Measurements from ENCODE around the gene KLF1. TPM values are rescaled to one million over a fixed set of nuclear protein-coding genes. Genes with fewer than 3 reads are reported as not detected.

KLF1 gene
- total and polyA plus RNA-seq, 2 of the 13 experiments (the other 11 are each of a cell fraction or from before 2014, with no cell fraction given), result not detected

DNA sequence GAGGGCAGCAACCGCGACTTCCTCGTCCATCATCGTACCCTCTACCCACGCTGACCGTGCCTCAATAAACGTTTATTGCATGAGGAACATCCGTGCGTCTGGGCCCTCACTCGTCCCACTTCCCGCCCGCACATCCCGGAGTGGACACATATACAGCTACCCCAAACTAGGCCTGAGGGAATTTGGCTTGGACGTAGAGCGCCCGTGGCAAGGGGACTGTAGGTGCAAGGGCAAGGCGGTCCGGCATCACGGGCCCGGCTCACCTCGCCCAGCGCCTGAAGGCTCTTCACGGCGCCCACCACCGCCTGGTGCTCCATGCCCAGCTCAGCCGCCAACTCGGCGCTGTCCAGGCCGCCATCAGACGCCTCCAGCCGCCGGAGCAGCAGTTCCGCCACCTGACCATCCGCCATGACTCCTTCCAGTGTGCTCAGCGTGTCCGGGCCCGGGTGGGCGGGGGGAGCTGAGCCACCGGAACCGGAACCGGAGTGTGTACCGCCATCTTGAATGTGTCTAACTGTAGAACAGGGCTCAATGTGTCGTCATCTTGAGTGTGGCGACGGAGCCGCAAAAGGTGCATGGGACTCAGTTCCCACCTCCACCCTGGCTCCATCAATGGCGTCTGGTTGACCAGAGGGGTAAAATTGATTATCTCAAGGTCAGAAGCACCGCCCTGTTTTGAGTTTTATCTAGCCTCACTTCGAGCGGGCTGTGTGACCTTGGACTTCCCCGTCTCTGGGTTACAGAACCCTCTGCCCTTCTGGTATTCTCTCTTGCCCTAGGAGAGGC lies 46.5 kb upstream of the KLF1 start, which contains the start of gene FARSA (continued):
- TF ChIP-seq ADNP (CRISPR knock-in tag; IDR thresholded peaks at IDR 0.05), result no peak
- TF ChIP-seq ZFP90 (CRISPR knock-in tag; IDR thresholded peaks at IDR 0.05; ENCODE audit: borderline replicate concordance), result no peak
- TF ChIP-seq, protein P1, sequence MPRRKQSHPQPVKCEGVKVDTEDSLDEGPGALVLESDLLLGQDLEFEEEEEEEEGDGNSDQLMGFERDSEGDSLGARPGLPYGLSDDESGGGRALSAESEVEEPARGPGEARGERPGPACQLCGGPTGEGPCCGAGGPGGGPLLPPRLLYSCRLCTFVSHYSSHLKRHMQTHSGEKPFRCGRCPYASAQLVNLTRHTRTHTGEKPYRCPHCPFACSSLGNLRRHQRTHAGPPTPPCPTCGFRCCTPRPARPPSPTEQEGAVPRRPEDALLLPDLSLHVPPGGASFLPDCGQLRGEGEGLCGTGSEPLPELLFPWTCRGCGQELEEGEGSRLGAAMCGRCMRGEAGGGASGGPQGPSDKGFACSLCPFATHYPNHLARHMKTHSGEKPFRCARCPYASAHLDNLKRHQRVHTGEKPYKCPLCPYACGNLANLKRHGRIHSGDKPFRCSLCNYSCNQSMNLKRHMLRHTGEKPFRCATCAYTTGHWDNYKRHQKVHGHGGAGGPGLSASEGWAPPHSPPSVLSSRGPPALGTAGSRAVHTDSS (CRISPR knock-in tag; conservative IDR thresholded peaks at IDR 0.05), result no peak
- TF ChIP-seq SP5 (CRISPR knock-in tag; IDR thresholded peaks at IDR 0.05; ENCODE audit: borderline replicate concordance, low read depth), result peak; percentile 41; the same call in 1 of the 2 replicates
- TF ChIP-seq IRF1 (CRISPR knock-in tag; IDR thresholded peaks at IDR 0.05; ENCODE audit: low read depth), result no peak
- no peak for TF ChIP-seq RNF2 (conservative IDR thresholded peaks at IDR 0.05; ENCODE audit: low read depth)
- TF ChIP-seq MED1 (CRISPR knock-in tag; IDR thresholded peaks at IDR 0.05), result no peak; the same call in none of the 2 replicates
- TF ChIP-seq, protein P2, sequence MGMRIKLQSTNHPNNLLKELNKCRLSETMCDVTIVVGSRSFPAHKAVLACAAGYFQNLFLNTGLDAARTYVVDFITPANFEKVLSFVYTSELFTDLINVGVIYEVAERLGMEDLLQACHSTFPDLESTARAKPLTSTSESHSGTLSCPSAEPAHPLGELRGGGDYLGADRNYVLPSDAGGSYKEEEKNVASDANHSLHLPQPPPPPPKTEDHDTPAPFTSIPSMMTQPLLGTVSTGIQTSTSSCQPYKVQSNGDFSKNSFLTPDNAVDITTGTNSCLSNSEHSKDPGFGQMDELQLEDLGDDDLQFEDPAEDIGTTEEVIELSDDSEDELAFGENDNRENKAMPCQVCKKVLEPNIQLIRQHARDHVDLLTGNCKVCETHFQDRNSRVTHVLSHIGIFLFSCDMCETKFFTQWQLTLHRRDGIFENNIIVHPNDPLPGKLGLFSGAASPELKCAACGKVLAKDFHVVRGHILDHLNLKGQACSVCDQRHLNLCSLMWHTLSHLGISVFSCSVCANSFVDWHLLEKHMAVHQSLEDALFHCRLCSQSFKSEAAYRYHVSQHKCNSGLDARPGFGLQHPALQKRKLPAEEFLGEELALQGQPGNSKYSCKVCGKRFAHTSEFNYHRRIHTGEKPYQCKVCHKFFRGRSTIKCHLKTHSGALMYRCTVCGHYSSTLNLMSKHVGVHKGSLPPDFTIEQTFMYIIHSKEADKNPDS (CRISPR knock-in tag; IDR thresholded peaks at IDR 0.05), result no peak
- peak; percentile 51; the same call in 1 of the 2 replicates for TF ChIP-seq FOSL2 (CRISPR knock-in tag; IDR thresholded peaks at IDR 0.05)
- TF ChIP-seq HMGA1 (CRISPR knock-in tag; conservative IDR thresholded peaks at IDR 0.05), result no peak
- TF ChIP-seq, protein P3, sequence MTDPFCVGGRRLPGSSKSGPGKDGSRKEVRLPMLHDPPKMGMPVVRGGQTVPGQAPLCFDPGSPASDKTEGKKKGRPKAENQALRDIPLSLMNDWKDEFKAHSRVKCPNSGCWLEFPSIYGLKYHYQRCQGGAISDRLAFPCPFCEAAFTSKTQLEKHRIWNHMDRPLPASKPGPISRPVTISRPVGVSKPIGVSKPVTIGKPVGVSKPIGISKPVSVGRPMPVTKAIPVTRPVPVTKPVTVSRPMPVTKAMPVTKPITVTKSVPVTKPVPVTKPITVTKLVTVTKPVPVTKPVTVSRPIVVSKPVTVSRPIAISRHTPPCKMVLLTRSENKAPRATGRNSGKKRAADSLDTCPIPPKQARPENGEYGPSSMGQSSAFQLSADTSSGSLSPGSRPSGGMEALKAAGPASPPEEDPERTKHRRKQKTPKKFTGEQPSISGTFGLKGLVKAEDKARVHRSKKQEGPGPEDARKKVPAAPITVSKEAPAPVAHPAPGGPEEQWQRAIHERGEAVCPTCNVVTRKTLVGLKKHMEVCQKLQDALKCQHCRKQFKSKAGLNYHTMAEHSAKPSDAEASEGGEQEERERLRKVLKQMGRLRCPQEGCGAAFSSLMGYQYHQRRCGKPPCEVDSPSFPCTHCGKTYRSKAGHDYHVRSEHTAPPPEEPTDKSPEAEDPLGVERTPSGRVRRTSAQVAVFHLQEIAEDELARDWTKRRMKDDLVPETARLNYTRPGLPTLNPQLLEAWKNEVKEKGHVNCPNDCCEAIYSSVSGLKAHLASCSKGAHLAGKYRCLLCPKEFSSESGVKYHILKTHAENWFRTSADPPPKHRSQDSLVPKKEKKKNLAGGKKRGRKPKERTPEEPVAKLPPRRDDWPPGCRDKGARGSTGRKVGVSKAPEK (CRISPR knock-in tag; IDR thresholded peaks at IDR 0.05; ENCODE audit: borderline replicate concordance), result no peak
- TF ChIP-seq DPF2 (CRISPR knock-in tag; IDR thresholded peaks at IDR 0.05; ENCODE audit: borderline replicate concordance, low read depth), result no peak
- TF ChIP-seq ZNF556 (CRISPR knock-in tag; IDR thresholded peaks at IDR 0.05; ENCODE audit: borderline replicate concordance), result peak; percentile 62; the same call in 1 of the 2 replicates
- TF ChIP-seq MAFK (conservative IDR thresholded peaks at IDR 0.05 in 1 of 2, IDR thresholded peaks at IDR 0.05 in 1 of 2; ENCODE audit: low read length in 2 of 2), result no peak
- peak; percentile 92 for TF ChIP-seq ZNF605 (CRISPR knock-in tag; IDR thresholded peaks at IDR 0.05)
- no peak for TF ChIP-seq NCOA5 (CRISPR knock-in tag; IDR thresholded peaks at IDR 0.05)
- no peak for TF ChIP-seq JARID2 (CRISPR knock-in tag; IDR thresholded peaks at IDR 0.05; ENCODE audit: insufficient replicate concordance)
- no peak for TF ChIP-seq ZKSCAN5 (CRISPR knock-in tag; IDR thresholded peaks at IDR 0.05)
- TF ChIP-seq RBFOX2 (IDR thresholded peaks at IDR 0.05; ENCODE audit: low read depth, low read length), result peak; percentile 94
- no peak; the same call in 1 of the 2 replicates for TF ChIP-seq ZNF441 (CRISPR knock-in tag; IDR thresholded peaks at IDR 0.05; ENCODE audit: borderline replicate concordance)
- no peak for TF ChIP-seq ZBTB44 (CRISPR knock-in tag; IDR thresholded peaks at IDR 0.05)
